HG02970 (cell line): ENCODE data around the gene KANSL1.

ENCODE experiments used
- ATAC-seq: cut with Tn5 transposase; IDR thresholded peaks from one replicate; pipeline ENCODE4 v1.9.1; 2021; ENCODE audit warnings: mild to moderate bottlenecking, moderate library complexity, moderate number of reproducible peaks; ENCODE audit not compliant: unreplicated experiment, low FRiP score

Gene KANSL1

DNA sequence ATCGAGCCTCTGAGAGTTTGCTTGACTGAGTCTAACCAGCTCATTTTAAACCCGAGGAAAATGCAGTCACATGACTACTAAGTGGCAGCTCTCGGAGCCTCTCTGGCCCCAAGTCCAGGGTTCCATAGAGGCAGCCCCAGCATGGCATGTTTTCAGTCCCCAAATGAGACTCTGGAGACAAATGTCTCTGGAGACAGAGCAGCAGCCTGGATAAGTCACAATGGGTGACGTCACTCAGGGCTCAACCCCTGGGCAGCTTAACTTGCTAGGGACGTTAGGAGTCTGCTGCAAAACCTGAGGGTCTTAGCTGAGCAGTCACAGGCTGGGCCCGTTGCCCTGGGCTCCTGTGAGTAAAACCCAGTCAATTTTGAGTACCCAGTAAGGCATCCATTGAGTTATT, 201.1 kb downstream of the KANSL1 start:
- no peak for ATAC-seq

DNA sequence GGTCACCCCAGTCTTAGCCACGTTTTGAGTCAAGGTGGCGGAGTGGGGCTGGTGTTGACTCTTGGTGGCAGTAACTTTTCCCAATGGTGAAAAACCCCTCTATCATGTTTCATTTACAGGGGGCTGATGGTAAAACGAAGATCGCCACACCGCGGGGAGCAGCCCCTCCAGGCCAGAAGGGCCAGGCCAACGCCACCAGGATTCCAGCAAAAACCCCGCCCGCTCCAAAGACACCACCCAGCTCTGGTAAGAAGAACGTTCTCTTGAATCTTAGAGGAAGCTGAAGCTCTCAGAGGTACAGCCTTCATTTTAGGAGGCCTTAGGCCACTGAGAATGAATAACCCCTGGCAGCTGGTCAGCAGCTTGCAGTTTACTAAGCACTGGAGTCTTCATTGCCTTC, 201.9 kb downstream of the KANSL1 start:
- ATAC-seq, result no peak

DNA sequence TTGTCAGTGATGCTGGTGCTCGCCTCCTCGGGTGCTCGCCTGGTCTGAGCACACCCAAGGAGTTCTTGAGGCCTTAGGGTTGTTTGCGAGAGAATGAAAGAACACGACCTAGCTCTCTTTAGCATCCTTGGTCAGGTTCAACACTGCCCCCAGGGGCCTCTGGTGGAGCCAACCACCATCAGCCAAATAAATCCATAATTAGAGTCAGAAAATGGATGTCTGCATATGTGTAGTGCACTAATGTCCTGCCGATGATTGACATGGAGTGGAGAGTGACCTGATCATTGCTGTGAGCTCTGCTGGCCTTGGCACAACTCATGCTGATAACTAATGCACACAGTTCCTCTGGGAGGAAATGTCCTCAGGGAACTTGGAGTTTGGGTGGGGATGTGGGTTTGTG, 202.3 kb downstream of the KANSL1 start:
- no peak for ATAC-seq

DNA sequence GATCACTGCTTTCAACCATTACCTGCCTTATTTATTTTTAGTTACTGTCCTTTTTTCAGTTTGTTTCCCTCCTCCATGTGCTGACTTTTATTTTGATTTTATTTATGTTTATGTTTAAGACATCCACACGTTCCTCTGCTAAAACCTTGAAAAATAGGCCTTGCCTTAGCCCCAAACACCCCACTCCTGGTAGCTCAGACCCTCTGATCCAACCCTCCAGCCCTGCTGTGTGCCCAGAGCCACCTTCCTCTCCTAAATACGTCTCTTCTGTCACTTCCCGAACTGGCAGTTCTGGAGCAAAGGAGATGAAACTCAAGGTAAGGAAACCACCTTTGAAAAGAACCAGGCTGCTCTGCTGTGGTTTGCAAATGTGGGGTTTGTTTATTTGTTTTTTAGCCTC, 203.5 kb downstream of the KANSL1 start:
- ATAC-seq, result no peak

DNA sequence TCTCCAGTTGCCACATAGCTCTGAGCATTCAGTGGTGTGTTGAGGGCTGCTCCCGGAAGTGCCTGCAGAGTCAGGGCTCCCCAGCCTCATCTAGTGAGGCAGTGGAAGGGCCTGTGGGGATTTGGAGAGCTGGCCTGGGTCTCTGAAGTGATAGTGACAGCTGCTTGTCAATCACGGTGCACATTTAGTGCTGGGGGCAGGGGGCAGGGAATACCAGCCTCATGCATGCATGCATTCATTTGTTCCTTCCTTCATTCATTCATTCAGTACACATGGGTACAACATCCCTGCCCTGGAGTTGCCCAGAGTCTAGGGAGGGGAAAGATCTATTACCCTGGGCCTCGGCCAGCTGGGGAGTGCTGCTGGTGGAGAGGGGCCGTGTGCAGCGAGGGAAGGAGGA, 205.5 kb downstream of the KANSL1 start:
- ATAC-seq, result no peak

DNA sequence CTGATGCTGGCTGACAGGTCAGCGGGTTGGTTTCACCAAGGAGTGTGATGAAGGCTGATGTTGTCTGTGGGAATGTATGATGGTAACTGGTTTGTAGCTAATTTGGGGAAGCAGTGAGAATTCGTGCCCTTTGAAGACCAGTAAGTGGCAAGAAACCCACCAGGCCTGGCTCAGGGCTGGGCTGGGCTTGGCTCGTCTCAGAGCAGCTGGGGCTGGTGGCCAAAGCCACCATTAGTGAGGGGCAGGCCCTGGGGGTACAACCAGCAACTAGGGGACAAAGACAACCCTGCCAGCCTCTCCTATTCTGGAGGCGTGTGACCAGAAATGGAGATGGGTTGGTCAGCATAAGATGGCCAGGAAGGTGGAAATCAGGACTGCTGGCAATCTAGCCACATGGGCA, 207.2 kb downstream of the KANSL1 start:
- ATAC-seq, result no peak

DNA sequence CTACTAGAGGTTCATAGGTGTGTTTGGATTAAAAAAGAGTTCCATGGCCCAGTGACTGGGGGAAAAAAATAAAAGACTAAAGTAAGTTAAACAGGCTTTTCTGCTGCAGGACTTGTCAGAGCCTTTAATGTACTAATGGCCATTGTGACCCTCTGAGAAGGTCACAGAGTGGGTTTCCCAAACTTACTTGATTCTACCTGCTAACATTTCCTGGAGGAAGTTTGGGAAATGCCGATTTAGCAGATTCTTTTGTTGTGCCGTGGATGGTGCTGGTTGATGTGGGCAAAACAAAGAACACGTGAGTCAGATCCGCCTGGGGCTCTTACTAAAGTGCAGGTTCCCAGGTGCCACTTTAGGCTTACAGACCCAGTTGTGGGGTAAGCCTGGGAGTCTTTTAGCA, 207.8 kb downstream of the KANSL1 start:
- no peak for ATAC-seq

DNA sequence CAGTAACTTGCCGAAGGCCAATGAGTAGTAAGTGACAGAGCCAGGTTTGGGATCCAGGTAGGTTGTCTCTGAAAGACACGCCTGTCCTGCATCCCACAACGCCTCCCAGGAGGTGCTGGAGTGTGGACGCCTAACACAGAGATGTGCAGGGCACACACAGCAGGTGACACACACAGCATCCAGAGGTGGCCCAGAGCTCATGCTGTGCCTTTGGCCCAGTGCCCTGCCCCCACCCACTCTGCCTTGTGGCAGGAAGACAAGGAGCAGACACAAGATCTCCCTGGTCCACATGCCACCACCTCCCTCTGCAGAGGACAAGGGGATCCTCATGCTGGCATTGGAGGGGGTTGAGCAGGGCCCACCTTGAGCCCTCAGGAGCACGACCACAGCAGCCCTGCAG, 208.9 kb downstream of the KANSL1 start:
- no peak for ATAC-seq

DNA sequence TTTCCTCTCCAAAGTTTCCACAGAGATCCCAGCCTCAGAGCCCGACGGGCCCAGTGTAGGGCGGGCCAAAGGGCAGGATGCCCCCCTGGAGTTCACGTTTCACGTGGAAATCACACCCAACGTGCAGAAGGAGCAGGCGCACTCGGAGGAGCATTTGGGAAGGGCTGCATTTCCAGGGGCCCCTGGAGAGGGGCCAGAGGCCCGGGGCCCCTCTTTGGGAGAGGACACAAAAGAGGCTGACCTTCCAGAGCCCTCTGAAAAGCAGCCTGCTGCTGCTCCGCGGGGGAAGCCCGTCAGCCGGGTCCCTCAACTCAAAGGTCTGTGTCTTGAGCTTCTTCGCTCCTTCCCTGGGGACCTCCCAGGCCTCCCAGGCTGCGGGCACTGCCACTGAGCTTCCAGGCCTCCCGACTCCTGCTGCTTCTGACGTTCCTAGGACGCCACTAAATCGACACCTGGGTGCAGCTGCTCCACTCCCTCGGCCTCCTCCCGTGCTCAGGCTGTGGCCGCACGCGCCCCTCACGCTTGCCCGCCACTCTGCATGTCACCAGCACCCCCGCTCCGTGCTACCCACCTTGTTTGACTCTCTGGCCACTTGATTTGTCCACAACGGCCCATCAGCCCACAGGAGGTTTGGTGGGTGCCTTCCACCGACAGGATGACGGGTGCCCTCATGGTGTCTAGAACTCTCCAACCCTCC, 209.5 kb downstream of the KANSL1 start:
- no peak for ATAC-seq

DNA sequence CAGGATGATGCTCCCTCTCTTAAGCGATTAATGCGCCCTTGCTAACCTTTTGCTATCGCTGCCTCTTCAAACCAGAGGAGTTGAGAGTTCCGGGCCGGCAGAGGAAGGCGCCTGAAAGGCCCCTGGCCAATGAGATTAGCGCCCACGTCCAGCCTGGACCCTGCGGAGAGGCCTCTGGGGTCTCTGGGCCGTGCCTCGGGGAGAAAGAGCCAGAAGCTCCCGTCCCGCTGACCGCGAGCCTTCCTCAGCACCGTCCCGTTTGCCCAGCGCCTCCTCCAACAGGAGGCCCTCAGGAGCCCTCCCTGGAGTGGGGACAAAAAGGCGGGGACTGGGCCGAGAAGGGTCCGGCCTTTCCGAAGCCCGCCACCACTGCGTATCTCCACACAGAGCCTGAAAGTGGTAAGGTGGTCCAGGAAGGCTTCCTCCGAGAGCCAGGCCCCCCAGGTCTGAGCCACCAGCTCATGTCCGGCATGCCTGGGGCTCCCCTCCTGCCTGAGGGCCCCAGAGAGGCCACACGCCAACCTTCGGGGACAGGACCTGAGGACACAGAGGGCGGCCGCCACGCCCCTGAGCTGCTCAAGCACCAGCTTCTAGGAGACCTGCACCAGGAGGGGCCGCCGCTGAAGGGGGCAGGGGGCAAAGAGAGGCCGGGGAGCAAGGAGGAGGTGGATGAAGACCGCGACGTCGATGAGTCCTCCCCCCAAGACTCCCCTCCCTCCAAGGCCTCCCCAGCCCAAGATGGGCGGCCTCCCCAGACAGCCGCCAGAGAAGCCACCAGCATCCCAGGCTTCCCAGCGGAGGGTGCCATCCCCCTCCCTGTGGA, 210.2 kb downstream of the KANSL1 start:
- ATAC-seq, result no peak

DNA sequence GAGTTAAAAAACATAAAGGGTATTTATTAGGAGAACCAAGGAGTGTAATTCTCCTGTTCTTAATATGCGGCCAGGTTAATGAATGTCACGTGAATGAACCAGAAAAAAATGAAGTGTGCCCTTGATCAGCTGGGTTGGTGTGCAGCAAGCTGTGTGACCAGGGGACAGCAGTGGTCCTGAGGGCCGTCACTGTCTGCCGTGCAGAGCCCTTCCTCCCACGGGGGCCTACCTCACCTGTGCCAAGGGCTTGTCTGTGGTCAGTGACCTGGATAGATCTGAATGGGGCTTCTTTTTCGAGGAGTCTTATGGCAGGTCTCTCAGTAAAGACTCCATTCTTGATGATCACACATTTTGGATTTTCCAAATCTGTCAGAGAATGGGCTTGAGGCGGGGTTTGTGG, 211.9 kb downstream of the KANSL1 start:
- no peak for ATAC-seq

DNA sequence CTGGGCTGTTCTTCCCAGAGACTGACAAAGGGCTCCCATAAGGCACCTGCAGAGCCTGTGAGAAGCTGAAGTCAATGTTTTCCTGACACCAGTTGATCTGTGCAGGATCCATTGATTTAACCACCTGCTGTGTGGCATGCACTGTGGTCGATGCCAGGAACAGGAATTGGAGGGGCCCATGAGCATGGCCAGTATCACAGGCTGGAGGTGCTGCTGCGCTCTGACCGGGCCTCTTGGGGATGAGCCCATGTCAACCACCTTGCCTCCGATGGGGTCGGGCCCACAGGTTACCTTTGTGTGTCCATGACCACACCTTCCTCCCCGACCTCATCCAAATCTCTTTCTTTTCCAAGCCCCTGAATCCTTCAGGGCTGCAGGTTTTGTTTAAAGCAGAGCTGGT, 212.4 kb downstream of the KANSL1 start:
- no peak for ATAC-seq
